GM18519 (cell line): ENCODE results near the gene SLC26A9.

Source experiments
- ATAC-seq: cut with Tn5 transposase; IDR thresholded peaks from one replicate; pipeline ENCODE4 v1.9.1; 2021; ENCODE audit warnings: mild to moderate bottlenecking, moderate library complexity; ENCODE audit not compliant: unreplicated experiment, low FRiP score

The SLC26A9 gene

DNA sequence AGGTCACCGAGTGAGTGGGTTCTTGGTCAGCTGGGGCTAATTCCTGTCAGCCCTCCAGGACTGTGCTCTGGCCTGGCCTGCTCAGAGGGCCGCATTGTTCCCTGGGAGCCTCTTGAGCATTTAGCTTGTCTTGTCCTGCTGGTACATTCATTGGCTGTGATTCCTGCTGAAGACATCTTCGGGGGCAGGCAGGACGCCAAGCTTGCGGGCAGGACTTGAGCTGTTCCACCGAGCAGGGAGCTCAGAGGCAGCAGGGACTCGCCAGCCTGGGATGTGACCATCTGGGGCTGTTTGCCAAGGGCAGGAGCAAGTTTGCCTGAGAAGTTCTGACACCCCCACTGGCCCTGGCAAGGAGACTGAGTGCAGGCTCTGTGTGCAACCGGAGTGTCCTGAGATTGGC, 7.0 kb upstream of the SLC26A9 start:
- ATAC-seq, result no peak

DNA sequence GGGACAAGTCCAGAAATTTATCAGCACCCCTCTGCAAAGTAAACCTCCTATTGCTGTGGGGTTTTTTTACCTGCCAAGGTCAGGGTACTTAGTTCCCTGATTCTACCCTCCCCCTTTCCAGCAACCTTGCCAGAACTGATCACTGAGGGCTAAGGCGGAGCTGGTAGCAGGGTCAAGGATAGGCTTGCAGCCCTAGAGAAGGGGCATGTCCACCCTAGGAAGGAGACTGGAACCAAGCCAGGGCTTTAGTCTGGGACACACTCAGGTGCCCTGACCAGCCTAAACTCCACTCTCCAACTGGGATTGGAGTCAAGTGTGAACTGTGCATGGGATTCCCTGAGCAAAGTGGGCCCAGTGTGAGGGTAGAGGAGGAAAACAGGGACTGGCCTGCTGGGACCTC, 6.5 kb upstream of the SLC26A9 start:
- no peak for ATAC-seq

DNA sequence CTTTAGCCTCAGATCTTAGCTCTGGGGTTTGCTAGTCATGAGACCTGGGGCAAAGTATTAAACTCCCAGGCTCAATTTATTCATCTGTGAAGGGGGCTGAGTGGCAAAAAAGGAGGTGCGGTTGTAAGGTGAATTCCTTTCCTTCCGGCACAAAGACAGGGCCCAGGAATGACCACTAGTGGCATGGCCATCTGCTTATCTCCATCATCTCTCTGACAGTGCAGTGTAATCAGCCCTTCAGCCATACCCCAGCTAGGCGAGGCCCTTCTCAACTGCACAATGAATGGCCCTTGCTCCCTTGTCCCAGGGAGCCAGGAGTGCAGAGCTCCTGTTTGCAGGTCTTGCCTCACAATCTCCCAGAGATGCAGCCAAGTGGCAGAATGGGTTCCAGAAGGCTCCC, 5.6 kb upstream of the SLC26A9 start:
- no peak for ATAC-seq

DNA sequence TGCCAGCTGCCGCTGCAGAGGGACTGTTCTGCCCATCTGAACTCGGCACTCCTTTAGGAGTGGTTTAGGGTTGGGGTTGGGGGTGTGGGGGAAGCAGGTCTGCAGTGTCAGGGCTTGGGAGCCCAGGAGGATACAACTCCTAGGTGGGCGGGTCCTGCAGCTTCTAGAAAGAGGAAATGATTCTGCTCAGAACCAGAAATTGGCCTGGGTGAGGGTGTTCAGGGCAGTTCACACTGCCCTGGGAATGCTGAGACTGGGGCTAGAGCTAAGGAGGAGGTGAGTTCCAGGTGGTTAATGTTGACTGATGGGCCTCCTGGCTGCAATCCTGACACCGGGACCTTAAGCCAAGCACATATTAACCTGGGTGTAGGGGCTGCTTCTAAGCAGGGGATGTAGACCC, 4.8 kb upstream of the SLC26A9 start:
- no peak for ATAC-seq

DNA sequence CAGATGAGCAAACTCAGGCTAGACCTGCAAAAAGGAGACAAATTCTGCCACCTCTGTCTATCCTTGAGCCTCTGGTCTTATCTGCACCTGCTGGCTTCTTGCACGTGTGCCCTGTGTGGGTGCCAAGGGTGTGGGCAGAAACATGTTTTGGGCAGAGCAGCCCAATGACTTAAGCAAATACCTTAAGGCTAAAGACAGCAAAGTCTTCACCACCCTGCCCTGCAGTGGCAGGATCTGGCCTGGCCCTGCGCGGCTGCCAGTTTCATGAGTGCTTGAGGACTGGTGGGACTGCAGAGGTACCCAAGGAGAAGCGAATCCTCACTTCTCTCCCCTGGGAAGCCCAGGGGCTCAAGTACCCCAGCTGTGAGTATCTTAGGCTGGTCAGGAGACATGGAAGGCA, 3.8 kb upstream of the SLC26A9 start:
- ATAC-seq, result no peak

DNA sequence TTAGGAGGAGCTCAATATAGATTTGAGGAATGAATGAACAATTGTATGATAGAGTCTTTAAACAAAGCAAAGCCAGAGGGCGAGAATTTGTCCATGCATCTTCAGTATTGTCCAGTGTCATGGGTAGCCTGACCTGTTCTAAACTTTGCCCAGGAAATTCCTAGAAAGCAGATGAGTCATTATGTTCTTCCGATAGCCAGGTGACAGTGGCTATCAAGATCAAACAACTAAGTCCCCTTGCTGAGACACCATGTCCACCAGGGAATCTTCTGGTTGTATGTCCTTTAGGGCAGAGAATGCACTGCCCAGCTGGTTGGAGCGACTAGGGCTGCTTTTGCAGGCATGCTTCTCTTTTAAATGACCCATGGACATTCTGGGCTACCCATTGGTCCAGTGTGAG, 1.8 kb upstream of the SLC26A9 start:
- ATAC-seq, result no peak

DNA sequence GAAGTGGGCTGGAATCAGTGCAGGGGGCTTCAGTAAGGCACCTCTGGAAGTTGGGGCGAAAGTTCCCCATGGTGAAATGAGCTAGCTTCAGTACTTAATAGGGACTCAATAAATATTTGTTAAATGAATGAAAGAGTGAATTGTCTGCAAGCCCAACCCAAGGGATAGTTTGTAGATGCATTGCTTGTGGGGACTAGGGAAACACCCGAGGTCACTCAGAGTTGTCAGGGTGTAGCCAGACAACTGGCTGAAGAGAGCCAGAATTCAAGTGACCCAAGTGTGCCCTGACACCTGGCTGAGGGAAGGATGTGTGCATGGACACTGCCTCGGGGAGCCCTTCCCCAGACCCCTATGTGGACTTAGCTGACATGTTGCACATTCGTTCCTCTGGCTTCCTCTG, 1.3 kb upstream of the SLC26A9 start:
- no peak for ATAC-seq

DNA sequence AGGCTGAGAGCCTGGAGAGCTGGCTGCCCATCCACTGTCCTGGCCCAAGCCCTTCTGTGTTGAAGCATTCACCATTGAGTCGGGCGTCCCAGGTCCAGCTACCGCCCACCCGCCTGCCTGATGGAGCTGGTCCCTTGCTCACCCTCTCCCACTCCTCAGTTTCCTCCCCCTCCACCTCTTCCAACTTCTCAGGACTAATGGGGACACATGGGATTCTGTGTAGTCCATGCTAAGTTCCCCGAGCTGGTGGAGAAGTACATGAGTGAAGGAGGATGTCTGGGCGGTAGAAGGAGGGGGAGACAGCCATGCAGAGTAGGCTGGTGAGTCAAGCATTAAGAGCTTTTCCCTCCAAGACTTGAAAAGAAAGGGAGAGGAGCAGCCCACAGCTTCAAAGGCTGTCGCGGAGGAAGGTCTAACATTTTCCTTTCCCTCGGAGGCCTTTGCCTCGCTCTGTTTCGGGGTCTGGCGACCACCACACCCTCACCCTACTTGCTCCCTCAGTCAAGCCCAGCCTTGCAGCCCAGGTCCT, 561 bp downstream of the SLC26A9 start:
- no peak for ATAC-seq

DNA sequence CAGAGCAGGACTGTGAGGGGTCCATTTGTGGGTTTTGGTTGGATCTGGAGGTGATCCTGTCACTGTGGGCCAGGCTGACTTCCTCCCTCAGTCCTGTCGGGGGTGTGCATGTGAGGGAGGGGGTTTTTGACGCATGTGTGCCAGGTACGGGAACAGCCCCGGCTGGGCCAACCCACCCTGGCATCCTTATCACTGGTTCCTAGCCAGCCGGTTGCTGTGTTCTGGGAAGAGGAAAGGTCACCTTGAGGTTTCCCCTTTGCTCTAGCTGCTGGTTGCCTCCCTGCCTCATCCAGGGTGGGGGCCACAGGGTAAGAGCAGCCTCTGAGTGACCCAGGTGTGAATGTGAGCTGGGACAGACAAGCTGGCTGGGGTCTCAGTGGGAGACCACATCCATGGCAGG, 2.5 kb downstream of the SLC26A9 start:
- ATAC-seq, result no peak

DNA sequence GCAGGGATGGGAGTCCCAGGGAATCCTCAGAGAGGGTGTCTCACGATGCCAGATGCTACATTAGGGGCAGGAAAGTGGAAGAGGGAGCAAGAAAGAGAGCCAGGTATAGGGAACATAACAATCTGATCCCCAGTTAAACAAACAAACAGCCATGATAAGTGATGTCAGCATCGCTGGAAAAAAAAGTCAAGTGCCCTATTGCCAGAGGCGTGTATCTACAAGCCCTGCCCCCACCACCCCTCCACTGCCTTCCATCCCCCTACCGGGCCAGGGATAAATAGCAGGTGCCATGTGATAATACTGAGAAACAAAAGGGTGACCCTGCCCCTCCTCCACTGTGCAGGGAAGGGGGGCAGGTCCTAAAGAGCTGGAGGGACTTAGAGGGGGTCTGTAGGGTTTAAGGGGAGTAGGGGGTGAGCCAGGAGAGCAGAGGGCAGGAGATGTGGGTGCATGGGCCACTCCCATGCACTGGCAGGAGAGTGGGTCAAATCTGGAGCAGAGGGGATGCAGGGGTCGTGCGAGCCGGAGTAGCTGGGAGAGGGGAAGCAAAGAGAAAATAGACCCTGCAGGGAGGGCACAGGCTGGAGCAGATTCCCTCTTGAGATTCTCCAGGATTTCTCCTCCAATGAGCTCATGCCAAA, 3.4 kb downstream of the SLC26A9 start:
- ATAC-seq, result no peak

DNA sequence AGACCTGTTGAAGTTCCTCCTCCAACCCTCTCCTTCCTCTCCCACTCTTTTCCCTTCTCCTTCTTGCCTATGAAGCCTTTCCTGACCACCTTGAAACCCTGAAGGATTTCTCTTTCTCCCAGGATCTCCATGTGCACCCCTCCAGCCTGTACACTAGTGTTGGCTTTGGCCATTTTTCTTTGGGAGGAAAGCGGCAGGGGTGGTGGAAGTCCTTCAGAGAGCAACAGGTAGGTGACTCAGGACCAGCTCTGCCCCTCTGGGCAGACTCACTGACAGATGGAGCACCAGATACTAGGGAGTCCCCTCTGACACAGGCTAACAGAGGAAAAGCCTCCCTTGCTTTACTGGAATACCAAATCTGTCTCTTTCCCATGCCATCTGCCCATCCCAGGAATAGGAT, 4.6 kb downstream of the SLC26A9 start:
- ATAC-seq, result no peak

DNA sequence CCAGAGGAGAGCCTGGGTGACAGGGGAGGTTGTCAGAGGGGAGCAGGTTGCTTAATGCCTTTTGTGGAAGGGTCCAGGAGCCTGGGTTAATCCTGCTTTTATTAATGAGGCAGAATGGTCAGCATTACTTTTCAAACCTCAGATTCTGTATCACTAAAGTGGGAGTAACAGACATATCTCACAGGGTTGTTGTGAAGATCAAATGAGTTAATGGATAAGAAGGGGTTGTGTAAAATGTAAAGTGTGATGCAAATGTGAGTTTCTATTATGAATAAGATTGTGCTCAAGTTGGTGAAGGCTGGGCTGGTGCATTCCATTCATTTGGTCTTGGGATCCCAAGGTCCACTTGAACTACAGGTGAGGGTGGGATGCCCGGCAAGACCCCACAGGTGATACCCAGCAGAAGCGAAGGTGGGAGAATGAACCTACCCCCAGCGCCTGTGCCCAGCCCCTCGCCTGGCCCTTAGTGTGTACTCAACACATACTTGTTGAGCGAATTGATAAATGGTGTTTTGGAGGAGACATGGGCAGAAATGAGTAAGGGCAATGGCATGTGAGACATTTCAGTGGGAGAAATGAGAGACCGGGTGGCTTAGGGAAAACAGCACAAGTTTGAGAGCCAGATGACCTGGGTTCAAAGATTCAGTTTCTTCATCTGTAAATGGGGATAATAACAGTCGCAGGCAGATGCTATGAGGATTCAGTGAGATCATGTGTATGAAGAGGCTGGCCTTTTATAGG, 6.2 kb downstream of the SLC26A9 start:
- no peak for ATAC-seq

DNA sequence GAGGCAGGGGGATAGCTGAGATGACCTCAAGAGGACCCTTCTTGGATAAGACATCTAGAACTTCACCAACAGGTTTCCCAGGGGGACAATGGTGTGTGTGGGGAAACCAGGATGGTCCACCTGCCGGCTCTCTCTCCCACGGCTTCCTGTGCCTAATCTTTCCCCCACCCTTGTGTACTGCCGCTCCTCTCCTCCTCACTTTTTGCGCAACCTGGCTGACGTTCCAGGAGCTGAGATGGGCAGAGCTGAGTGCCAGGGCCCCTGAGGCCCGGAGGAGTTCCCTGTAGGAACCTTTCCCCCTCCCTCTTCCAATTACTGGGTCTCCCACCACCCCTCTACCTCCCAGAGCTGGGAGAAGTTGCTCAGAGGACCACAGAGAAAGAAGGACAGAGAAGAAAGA, 6.9 kb downstream of the SLC26A9 start:
- ATAC-seq, result no peak

DNA sequence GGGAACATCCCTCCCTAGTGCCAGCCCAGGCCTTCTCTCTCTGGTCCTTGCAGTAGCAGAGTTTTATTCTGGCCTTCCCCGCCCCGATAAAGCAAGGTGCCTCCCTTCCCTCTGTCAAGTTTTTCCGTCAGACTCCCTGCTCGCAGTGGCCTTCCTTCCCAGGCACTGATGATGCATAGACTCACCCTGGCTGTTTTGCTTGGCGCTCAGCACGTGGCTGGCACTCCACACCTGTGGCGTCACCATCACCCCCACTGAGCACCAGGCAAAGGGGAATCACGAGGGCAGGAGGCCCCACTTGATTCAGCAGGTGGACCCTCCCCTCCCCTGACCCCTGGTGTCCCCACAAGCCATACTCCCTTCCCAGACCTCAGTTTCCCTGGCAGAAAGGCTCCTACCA, 7.4 kb downstream of the SLC26A9 start:
- ATAC-seq, result no peak

DNA sequence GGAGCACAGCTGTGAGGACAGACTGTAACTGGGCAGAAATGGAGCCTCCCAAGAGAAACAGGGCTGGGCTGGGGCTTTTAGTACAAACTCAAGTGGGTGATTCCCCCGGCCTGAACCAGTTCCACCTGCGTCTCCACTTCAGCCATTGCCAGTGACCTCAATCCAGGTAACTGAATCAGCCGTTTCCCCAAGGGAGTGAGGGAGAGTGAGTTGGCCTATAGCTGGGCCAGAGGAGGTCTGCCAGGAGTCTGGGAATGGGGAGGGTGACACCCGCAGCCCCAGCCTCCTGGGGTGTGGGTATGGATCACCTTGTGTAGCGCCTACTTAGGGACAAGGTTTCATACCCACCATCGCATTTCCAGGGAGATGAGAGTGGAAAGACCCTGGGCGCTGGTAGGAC, 8.5 kb downstream of the SLC26A9 start:
- ATAC-seq, result no peak

DNA sequence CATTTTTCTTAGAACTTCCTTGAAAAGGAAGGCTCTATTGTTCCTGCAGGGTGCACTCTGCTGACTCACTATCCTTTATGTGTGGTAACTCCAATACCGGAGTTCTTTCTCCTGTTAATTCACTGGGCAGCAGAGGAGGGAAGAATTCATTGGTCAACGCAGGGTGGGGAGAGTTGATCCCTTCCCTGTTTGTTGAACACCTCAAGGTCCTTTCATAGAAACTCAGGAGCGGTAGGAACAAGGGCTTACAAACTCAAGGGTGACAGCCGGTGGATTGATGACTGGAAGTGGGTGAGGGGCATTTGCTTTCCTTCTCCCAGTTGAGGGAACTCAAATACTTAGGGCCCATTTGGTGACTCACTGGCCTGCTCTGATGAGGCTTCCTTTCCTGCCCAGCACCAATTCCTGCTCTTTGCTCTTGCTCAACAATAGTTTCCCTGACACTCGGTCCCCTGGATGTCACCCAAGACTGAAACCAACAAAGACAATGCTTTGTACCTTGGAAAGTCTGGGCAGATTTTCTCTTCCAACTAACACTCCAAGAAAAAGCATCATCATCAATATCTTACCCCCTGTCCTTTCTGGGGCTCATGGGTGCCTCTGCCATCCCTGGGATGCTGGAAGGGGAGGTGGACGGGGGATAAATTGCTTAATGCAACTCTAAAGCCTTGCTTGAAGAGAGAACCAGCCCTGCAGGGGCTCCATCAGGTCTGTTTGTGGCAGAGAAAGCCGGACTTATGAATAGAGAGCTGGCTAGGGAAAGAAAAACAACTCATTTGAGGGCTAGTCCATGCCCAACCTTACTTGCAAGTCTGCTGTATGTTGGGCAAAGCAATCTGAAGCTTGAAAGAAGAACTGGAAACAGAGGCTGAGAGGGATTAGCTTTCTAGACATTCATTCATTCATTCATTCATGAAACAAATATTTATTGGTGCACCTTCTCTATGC, 9.3 kb downstream of the SLC26A9 start:
- no peak for ATAC-seq

DNA sequence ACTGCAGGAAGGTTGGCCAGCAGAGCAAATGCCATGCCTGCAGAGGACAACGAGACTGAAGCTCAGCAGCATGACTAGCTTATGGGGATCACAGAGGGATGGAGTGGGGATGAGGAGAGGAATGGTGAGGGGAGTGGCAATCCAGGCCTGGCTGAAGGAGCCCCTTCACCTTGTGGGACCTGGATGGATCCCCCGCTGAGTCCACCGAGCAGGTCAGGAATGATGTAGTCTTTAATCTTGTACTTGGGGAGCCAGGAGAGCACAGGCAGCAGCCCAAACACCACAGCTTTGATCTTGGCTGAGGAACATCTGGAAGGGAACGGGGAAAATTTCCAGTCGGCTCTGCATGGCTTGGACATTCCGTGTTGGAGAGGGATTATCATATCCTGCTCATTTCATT, 10.5 kb downstream of the SLC26A9 start:
- no peak for ATAC-seq

DNA sequence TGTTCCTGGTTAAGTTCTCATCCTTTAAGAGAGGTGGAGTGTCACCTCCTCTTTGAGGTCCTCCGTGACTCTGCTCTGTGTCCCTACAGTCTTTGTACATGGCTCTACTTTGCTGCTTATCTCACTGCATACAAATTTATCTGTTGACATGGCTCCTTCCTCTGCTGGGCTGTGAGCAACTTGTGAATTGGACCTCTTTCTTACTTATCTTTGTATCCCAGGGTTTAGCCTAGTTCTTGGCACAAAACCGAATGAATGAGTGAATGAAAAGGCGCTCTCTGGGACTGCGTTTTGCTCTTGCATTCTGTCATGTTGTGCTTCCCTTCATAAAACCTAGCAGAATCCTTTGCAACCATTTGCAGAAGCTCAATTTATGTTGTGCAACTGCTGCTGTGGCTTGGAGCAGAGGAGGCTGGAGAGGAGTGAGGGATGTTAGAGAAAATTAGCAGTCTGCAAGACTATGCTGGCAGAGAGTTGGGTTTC, 12.4 kb downstream of the SLC26A9 start:
- ATAC-seq, result no peak

DNA sequence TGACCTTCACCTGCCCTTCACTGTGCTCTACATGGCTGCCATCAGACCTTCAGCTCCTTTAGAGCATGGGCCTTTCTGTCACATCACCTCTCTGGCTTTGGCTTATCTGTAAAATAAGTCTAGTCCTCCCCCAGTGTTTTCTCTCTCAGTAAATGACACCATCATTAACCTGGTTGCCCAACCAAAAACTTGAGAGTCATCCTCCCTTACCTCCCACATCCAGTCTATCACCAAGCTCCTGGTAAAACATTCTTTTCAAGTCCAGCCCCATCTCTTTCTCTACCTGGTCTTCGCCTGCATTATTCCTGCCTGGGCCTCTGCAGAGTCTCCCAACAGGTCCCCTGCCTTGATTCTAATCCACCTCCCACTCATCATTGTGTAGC, 13.1 kb downstream of the SLC26A9 start:
- ATAC-seq, result no peak

DNA sequence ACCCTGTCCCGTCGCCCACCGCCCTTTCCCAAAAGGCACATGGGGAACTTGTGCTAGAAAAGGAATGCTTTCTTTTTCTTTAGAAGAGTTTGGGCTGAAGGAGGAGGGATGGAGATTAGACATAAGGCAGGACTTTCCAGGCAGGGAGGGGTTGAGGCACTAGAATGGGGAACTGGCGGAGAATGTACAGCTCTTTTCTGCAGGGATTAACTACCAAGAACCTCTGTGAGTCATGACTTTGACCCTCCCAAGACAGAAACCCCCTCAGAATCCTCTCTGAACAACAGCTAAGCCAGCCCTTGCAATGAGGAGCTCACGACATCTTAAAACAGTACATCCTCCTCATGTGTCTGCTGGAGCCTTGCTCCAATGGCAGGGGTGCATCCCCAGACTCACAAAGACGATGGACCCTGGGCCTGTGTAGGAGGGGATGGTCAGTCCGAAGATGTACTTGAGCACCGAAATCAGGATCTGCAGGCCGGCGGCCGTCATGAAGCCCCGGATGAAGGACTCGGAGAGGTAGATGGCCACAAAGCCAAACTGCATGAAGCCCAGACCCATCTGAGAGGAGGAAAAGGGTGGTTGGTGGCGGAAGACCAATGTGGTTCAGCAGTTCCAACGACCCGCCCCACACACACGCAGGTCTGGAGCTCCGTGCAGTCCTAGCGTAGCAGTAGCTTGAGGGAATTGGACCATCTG, 13.6 kb downstream of the SLC26A9 start:
- ATAC-seq, result no peak
